Brain microvascular endothelial cell (primary cell): ENCODE results near the gene GRAMD1A.

ENCODE experiments used
- DNase-seq: peaks from one replicate; pipeline ENCODE4 v3.0.0-alpha.2; 2020
- H3K27ac ChIP-seq: fragments of 250-450 bp; sonication (Bioruptor Pico); 2 replicates; pipeline ENCODE4 v1.5.1; 2020; ENCODE audit warnings: mild to moderate bottlenecking, moderate library complexity
- H3K27me3 ChIP-seq: fragments of 250-450 bp; sonication (Bioruptor Pico); replicated peaks from 2 replicates; pipeline ENCODE4 v1.5.1; 2020; ENCODE audit warnings: mild to moderate bottlenecking
- H3K36me3 ChIP-seq: fragments of 250-450 bp; sonication (Bioruptor Pico); replicated peaks from 2 replicates; pipeline ENCODE4 v1.5.1; 2020; ENCODE audit warnings: mild to moderate bottlenecking
- H3K4me3 ChIP-seq: 2 replicates; pipeline ENCODE4 v1.5.1; 2011; ENCODE audit warnings: low read depth, mild to moderate bottlenecking, control low read depth, low read length, moderate library complexity
- in situ Hi-C: cut with HindIII; loops from 2 replicates; pipeline ENCODE4 v1.10.0; 2017; ENCODE audit warnings: low sequenced_read_pairs, low pct_ligation_motif_present
- TF ChIP-seq, protein P1 (sequence below): IDR thresholded peaks from 2 replicates; pipeline ENCODE4 v1.5.1; 2011; ENCODE audit warnings: low read depth, mild to moderate bottlenecking, moderate library complexity, low read length, control low read depth, inconsistent platforms; ENCODE audit errors: missing control alignments

GRAMD1A gene

DNA sequence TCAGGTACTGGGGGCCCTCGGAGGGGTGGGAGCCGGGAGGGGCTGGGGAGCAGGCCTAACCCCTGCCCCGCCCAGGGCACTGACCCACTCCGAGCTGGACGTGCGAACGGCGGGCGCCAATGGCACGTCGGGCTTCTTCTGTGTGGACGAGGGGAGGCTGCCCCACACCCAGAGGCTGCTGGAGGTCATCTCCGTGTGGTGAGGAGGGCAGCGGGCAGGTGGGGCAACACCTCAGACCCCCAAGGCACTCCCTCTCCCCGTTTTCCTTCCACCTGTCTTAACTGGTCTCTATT is 59.6 kb downstream of the GRAMD1A start:
- H3K36me3 ChIP-seq = no peaks in the 10 kb centered on the region
- no peak overlapping the region for H3K27ac ChIP-seq
- in situ Hi-C loops = no loop called here
- no peak overlapping the region for H3K4me3 ChIP-seq
- no peaks in the 10 kb centered on the region for H3K27me3 ChIP-seq
- TF ChIP-seq, protein P1, sequence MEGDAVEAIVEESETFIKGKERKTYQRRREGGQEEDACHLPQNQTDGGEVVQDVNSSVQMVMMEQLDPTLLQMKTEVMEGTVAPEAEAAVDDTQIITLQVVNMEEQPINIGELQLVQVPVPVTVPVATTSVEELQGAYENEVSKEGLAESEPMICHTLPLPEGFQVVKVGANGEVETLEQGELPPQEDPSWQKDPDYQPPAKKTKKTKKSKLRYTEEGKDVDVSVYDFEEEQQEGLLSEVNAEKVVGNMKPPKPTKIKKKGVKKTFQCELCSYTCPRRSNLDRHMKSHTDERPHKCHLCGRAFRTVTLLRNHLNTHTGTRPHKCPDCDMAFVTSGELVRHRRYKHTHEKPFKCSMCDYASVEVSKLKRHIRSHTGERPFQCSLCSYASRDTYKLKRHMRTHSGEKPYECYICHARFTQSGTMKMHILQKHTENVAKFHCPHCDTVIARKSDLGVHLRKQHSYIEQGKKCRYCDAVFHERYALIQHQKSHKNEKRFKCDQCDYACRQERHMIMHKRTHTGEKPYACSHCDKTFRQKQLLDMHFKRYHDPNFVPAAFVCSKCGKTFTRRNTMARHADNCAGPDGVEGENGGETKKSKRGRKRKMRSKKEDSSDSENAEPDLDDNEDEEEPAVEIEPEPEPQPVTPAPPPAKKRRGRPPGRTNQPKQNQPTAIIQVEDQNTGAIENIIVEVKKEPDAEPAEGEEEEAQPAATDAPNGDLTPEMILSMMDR = no peak
- DNase-seq = no peak

DNA sequence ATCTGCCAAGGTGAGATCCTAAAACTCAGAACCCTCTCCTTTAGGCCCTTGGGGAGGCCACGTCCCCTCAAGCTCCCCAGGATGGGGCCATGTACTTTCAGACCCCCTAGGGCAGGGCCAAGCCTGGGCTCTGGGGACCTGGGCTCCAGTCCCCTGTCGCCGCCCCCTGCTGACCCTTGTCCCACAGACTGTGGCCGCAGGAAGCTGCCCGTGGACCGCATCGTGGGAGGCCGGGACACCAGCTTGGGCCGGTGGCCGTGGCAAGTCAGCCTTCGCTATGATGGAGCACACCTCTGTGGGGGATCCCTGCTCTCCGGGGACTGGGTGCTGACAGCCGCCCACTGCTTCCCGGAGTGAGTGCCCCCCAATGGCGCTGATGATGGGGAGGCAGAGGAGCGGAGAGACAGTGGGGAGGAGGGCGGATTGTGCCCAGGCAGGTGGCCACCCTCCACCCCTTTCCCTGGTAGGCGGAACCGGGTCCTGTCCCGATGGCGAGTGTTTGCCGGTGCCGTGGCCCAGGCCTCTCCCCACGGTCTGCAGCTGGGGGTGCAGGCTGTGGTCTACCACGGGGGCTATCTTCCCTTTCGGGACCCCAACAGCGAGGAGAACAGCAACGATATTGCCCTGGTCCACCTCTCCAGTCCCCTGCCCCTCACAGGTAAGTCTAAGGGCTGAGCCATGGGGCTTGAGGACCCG is 60.2 kb downstream of the GRAMD1A start:
- DNase-seq = no peak
- in situ Hi-C loops = no loop called here
- H3K36me3 ChIP-seq = no peaks in the 10 kb centered on the region
- no peak overlapping the region for H3K4me3 ChIP-seq
- H3K27me3 ChIP-seq = no peaks in the 10 kb centered on the region
- no peak overlapping the region for H3K27ac ChIP-seq
- TF ChIP-seq, protein P1 = no peak

DNA sequence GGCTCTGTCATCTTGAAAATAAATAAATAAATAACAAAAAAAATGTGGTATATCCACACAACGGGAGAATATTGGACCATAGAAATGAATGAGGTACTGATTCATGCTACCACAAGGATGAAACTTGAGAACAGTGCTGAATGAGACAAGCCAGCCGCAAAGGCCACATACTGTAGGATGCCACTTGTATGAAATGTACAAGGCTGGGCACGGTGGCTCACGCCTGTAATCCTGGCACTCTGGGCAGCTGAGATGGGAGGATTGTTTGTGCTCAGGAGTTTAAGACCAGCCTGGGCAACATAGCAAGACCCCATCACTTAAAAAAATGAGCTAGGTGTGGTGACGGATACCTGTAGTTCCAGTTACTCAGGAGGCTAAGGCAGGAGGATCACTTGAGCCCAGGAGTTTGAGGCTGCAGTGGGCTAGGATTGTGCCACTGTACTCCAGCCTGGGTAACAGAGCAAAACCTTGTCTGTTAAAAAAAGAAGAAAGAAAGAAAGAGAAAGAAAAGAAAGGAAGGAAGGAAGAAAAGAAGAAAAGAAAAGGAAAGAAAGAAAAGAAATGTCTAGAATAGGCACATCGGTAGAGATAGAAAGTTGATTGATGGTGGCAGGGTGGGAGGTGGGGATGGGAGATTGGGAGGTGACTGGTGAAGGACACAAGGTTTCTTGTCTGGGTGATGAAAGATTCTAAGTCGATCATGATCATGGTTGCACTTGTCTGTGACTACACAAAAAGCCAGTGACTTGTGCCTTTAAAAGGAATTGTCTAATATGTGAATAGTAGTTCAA is 61.7 kb downstream of the GRAMD1A start:
- H3K4me3 ChIP-seq = no peak overlapping the region
- TF ChIP-seq, protein P1 = no peak
- H3K27ac ChIP-seq = no peak overlapping the region
- DNase-seq = no peak
- no peaks in the 10 kb centered on the region for H3K27me3 ChIP-seq
- in situ Hi-C loops = no loop called here
- H3K36me3 ChIP-seq = no peaks in the 10 kb centered on the region

DNA sequence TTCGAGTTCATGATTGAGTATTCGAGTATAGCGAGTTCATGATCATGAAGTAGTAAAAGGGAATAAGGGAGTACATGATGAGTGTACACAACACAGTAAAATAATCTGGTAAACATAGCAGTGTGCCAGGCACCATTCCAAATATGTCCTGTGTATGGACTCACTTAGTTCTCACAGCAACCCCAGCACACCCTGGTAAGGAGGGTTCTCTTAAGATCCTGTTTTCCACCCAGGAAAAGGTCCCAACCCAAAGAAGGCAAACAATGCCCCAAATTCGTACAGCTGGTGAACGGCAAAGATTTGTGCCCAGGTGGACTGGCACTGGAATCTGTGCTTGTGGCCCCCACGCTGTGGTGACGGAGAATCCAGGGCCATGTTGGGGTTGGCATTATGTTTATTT is 62.8 kb downstream of the GRAMD1A start:
- H3K36me3 ChIP-seq = no peaks in the 10 kb centered on the region
- no peak overlapping the region for H3K4me3 ChIP-seq
- H3K27ac ChIP-seq = no peak overlapping the region
- TF ChIP-seq, protein P1 = no peak
- DNase-seq = no peak
- in situ Hi-C loops = no loop called here
- H3K27me3 ChIP-seq = no peaks in the 10 kb centered on the region

DNA sequence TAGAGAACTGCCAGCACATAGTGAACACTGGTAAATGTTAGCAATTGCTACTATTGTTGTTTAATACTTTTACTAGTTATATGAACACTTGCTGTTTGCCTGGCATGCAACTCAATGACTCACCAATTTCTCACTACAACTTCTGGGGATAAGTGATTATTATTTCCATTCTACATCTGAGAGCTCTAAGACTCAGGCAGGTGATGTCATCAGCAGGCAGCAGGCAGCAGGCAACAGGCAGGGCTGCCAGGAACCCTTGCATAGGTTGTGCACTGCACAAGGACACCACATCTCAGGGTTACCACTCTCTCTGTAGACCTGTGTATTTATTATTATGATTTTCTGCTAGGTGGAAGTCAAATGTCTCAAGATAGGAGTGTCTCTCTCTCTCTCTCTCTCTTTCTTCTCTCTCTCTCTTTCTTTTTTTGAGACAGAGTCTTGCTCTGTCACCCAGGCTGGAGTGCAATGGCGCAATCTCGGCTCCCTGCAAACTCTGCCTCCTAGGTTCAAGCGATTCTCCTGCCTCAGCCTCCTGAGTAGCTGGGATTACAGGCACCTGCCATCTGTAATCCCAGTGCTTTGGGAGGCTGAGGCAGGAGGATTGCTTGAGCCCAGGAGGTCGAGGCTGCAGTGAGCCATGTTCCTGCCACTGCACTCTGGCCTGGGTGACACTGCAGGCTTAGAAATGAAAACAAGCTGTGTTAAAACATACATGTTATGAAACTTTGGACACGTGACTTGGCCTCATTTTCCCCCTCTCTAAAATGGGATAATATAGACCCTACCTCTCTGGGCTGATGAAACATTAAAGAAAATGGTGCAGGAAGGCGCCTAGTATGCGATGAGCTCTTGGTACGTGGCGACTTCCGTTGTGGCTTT is 64.1 kb downstream of the GRAMD1A start:
- Histone ChIP-seq H3K36me3 (no peaks in the 10 kb centered on the region), H3K4me3 (no peak overlapping the region), H3K27ac (no peak overlapping the region), H3K27me3 (no peaks in the 10 kb centered on the region)
- peak; percentile 29 for DNase-seq
- TF ChIP-seq, protein P1 = no peak
- in situ Hi-C loops = no loop called here
